Activated CD8-positive, alpha-beta memory T cell treated with anti-CD3 and anti-CD28 coated beads for 1 hour (primary cell): ENCODE measurements around the gene DAD1.
"Not testable (repeated sequence)": the region's sequence is repeated elsewhere in the genome, so short reads cannot be mapped to it uniquely, and the experiment has no call there.

Source experiments
- DNase-seq, 2 donors: peaks; one replicate each; pipeline ENCODE4 v3.0.0-alpha.2; 2020; ENCODE audit warnings: low read depth in 1 of 2; ENCODE audit errors: extremely low read depth in 1 of 2

The DAD1 gene

DNA sequence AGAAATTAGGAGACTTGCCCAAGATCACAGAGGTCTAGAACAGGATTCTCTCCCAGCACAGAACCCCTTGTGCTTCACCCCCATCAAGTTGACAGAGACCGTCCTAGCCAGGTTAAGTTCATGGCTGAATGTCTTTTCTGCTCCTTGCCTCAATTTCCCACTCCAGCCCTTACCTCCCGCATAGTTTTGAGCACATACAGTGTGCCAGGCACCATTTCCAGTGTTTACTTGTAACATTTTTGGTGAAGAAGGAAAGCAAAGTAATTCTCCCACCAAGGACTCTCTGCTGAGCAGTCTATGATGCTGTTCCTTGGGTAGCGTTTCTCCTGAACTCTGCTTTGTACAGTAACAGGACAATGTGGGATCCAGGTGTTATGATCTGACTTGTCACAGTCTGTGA lies 10.3 kb upstream of the DAD1 start:
- no peak for DNase-seq

DNA sequence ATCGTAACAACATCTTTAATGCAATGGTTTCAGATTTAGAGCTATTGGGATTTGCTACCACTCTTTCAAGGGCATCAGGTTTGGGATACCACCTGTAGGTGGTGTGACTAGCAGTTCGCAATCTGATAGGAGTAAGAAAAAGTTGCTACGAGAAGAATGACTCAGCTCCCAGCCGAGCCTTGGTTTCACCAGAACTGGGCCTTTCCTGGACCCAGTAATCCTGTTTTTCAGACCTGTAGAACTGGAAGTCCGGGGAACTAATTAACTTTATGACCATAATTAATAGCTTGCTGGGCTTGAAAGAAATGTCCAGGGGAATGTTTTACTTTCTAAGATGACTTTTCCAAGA lies 9.8 kb upstream of the DAD1 start:
- no peak for DNase-seq

DNA sequence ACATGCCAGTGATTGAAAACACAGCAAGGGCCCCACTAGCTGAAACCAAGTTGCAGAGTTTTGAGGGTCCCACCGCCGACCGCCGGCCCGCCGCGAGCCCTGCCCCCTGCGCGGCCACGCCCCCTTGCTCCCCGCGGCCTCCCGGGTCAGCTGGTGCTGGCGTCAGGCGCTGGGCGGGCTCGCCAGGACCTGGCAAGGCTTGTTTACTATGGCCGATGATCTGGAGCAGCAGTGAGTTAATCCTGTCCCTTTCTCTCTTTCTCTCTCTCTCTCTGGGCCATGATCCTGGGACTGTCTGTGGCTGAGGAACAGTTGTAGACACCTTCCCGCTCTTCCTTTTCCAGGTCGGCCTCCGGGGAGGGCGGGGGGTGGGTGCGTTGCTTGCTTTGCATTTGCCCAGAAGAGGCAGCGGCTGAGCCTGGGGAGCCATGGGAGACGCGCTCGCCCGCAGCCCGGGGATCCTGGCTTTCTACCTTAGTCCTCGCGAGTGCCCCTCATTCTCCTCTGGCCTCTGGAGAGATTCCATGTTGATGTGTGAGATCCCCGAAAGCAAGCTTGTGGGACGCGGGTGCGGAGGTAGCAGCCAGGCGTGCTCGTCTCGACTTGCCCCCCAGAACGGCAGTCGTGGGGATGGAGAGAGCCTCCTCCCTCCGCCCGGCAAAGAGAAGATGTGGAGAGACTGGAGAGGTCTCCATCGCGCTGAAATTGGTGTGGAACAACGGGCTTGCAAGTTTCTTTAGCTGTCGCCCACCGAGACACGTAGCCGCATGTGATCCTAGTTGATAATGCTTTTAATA lies 9.3 kb upstream of the DAD1 start, which contains the start of gene ABHD4:
ABHD4 (plus strand) TSS at position 202 of the 797 bp plus-strand sequence; CDS start at position 209, 7 bp downstream.
- DNase-seq: peak in 1 of 2 donors; percentile 47

DNA sequence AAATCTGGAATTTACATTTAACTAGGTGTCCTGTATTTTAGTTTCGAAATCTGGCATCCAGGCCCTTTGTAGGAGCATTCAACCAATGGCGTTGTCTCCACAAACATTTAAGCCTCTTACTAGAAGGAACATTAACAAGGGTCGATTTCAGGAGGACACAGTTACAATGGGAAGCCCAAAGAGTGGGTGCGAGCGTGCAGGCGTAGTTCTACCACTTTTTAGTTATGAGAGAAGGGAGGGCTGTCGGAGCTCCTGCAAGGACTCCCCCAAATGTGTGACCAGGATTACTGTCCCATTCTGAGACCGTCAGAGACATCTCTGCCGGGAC lies 8.7 kb upstream of the DAD1 start:
- no peak for DNase-seq

DNA sequence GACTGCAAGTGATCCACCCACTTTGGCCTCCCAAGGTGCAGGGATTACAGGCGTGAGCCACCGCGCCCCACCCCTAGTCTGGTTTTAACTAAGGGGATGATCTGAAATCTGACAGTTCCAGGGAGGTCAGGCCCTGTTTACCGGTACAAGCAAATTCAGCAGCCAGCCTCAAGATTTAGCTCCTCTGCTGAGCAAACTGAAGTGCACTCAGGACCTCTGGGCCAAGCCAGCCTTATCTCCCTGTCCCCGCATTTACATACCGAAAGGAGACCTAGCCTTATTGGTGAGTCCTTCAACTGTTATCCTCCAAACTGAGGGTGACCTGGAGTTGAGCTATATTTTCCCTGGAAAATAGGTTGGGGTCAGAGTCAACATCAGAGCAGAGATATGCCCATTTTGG lies 8.2 kb upstream of the DAD1 start:
- DNase-seq: no peak

DNA sequence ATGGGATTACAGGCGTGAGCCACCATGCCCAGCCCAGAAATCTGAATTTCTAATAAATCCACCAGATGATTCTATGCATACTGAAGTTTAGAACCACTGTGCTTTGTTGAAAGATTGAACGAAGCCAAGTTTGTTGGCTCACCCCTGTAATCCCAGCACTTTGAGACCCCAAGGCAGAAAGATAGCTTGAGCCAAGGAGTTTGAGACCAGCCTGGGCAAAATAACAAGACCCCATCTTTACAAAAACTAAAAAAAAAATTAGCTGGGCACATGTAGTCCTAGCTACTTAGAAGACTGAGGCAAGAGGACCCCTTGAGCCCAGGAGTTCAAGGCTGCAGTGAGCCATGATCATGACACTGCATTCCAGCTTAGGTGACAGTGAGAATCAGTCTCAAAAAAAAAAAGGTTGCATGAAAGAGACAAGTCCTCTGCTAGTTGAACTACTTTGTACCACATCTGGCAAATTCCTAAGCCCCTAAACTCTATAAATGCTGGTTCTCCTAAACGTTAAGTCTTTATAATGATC lies 7.4 kb upstream of the DAD1 start:
- DNase-seq: no peak

DNA sequence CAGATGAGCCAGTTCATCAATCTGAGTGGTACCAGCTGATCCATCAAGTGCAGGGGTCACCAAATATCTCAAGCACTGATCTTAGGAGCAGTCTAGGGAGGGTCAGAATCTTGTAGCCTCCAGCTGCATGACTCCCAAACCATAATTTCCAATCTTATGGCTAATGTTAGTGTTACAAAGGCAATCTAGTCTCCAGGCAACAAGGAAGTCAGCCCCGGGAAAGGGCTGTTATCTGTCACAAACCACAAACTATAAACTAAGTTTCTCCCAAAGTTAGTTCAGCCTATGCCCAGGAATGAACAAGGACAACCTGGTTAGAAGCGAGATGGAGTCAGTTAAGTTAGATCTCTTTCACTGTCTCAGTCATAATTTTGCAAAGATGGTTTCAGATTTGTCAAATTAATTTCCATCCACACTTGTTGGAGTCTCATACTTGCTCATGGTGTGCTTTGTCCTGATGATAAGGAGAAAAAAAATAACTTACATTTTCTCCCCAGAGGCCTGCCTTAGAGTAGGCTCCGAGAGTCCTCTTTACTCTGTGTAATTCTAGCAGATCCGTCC lies 5.2 kb upstream of the DAD1 start:
- no peak for DNase-seq

DNA sequence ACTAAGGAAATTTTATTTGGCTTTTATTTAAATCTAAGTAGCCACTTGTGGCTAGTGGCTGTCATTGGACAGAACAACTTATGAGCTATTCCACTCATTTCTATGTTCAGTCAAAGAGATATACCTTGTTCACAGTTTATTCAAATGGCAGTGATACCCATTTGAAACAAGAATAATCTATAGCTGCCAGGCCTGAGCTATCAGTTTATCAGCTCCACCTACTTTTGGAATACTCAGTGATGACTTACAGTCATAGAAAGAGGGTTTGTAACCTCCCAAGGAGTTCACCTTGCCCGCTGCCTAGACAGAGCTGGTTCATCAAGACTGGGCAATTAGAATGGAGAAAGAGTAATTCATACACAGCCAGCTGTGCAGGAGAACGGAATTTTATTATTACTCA lies 4.6 kb upstream of the DAD1 start:
- DNase-seq: no peak

DNA sequence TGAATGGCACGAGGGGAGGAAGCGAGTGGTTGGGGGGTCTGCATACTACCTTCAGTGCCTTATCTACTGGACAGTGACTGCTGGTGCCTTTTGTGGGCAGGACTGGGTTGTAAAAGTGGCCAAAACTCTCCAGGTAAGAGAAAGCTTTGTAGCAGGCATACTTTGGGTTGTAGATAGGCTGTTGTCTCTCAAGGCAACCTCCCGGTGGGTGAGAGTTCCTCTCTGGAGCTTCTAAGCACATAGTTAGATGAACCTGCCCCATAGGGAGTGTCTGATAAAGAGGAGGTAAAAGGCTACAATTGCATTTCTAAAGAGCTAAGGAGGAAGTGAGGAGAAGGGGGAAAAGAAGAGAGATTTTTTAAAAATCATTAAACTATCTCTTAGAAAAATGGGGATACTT lies 4.2 kb upstream of the DAD1 start:
- DNase-seq: no peak

DNA sequence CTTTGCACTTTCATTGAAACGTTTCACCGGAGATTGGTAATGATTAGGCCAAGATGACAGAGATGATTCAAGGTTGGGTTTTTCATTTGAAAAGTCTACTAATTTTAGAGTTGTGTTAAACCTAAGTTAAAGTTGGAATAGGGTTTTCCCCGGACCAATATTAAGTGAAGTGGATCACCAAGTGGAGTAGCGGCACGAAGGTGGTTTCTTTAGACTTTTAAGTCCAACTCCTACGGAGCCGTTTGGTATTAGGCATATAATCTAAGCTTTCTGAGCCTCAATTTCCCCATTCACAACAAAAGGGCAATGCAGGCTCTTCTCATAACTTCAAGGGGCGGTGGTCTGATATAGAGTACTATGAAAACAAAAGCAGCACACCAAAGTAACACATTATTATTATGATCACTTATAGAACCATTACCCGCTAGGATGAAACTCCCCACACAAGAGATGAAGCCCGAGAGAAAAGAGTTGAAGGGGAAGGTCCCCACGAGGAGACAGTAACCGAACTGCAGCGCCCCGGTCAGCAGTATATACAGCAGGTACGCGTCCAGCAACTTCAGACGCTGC lies 413 bp downstream of the DAD1 start:
- no peak for DNase-seq

DNA sequence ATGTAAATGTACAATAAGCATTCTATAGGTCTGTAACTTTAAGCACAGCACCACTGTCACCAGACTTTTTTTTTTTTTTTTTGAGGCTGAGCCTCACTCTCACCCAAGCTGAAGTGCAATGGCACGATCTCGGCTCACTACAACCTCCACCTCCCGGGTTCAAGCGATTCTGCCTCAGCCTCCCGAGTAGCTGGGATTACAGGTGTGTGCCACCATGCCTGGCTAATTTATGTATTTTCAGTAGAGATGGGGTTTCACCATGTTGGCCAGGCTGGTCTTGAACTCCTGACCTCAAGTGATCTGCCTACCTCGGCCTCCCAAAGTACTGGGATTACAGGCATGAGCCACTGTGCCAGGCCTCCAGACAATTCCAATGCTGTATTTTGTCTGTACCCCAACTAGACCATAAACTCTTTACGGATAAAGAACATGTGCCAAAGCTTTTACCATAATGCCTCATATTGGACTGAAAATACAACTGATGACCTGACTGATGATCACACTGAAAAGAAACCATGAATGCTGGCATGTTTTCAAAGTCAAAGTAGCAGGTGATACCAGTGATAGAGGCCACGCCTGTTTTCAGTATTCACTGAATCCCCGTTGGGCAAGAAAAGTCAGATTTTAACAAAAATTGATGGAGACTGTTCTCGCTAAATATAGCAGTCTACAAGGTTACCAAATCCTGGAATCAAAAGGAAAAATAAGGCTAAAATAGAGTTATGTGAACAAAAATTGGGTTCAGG lies 1.2 kb downstream of the DAD1 start:
- DNase-seq: not testable (repeated sequence)

DNA sequence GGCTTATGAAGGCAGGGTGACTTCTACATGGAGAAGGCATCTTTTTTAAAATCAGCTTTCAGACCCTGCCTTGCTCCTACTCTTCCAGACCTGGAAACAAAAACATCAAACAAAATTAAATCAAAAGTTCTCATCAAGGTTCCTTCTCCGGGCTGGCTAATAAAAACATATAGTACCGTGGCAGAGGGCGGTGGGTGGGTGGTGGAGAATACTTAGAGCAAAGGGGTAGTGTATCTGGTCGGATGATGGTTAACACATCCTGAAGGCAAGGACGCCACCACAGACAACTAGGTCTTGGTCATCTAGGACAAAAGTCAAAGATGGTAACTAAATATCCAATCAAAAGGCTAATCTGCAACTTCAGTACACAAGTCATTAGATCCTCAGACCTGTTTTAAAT lies 1.8 kb downstream of the DAD1 start:
- DNase-seq: no peak

DNA sequence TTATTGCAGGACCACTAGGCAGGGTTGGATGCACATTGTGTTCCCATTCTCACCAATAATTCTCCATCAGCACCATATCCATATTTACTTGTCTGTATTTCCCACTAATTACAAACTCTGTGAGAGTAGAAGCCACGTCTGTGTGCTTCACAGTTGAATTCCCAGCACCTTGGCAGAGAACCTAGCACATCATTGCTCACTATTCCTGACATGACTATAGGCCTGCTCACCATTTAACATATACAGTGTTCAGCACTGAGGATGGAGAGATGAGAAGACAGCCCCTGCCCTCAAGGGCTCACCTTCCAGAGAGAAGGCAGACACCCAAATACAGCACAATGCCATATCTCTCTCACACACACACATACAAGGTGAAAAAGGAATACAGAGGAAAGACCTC lies 5.0 kb downstream of the DAD1 start:
- DNase-seq: no peak

DNA sequence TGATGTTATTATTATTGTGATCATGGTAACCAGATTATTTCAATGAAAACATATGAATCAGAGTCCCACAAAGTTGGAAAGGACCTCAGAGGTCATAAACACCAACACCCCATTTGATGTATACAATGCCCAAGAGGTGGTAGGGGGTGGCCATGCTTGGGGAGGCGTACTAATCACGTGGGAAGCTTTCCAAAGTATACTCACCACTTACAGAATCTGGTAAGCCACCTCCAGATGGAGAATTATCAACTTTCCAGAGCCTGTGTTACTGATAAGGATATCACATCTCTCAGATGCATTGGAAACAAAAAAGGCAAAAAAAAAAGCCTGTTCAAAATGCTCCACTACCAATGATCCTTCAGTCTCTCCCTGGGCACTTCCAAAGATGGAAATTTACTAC lies 8.4 kb downstream of the DAD1 start:
- no peak for DNase-seq

DNA sequence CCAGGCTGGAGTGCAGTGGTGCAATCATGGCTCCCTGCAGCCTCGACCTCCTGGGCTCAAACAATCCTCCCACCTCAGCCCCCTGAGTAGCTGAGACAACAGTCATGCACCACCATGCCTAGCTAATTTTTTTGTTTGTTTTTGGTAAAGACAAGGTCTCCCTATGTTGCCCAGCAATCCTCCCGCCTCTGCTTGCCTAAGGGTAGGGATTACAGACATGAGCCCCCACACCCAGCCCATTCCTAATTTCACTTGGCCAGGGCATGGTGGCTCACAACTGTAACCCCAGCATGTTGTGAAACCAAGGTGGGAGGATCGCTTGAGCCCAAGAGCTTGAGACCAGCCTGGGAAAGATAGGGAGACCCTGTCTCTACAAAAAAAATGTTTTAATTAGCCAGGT lies 9.1 kb downstream of the DAD1 start:
- DNase-seq: no peak

DNA sequence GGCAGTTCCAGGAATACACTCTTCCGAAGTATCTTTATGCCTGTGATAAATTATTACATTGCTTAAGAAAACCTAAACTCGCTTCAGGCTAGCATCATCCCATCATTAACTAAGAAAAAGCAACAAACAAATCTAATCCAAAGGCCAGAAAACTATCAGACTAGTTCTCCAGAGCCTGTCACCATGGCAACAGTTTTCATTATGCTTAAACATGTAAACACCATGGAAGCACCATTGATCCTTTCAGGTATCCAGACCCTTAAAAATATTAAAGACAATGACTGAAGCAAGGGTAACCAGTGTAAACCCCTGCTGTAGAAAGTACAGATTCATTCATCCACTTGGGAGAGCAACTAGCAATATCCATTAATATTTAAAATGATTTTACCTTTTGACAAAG lies 9.8 kb downstream of the DAD1 start:
- no peak for DNase-seq

DNA sequence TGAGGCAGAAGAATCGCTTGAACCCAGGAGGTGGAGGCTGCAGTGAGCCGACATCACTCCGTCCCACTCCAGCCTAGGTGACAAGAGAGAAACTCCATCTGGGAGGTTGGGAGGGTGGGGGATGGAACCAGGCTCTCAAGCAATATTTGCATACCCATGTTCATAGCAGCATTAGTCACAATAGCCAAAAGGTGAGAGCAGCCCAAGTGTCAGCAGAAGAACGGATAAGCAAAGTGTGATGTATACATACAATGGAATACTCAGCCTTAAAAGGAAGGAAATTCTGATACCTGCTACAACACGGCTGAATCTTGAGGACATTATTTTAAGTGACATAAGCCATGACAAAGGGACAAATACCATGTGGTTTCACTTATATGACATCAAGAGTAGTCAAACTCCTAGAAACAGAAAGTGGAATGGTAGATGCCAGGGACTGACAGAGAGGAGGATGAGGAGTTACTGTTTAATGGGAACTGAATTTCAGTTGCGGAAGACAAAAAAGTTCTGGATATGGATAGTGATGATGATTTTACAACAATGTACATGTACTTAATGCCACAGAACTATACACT lies 11.6 kb downstream of the DAD1 start:
- DNase-seq: no peak

DNA sequence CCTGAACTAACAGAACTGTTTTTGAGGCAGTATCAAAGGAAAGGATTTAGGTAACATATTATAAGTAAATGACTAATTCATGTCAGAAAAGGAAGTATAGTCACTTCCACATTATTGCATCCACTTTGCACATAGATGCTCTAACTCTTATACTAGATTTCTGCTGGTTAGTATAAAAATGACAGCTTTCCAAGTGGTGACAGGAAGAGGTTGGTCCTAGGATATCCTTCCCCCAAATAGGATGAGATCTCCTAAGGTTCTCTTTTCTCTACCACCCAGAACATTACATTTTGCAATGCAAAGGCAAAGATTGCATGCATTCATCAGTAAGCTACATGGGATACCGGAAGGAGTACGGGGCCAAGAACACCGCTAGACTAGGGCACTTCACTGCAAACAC lies 15.2 kb downstream of the DAD1 start:
- no peak for DNase-seq

DNA sequence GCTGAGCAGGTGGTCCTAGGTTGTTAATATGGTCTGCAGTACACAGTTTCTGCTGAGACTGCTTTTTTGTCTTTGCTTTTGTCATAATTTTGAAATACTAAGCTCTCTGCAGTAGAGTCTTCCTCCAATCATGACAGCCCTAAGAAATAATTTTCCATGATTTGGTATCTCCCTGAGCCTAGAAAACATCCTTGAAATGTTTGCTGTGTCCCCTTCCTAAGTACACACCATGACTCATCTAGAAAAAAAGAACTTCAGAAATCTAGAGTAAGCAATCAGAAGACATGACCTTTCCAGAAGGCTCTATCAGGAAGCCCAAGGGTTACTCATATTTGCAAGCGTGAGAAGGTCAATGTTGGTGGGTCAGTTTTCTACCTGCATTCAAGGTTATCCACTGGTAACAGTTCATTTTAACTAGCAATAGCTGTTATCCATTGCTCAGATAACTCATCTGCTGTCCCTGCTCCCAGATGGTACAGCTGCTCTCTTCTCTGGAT lies 16.4 kb downstream of the DAD1 start:
- DNase-seq: no peak

DNA sequence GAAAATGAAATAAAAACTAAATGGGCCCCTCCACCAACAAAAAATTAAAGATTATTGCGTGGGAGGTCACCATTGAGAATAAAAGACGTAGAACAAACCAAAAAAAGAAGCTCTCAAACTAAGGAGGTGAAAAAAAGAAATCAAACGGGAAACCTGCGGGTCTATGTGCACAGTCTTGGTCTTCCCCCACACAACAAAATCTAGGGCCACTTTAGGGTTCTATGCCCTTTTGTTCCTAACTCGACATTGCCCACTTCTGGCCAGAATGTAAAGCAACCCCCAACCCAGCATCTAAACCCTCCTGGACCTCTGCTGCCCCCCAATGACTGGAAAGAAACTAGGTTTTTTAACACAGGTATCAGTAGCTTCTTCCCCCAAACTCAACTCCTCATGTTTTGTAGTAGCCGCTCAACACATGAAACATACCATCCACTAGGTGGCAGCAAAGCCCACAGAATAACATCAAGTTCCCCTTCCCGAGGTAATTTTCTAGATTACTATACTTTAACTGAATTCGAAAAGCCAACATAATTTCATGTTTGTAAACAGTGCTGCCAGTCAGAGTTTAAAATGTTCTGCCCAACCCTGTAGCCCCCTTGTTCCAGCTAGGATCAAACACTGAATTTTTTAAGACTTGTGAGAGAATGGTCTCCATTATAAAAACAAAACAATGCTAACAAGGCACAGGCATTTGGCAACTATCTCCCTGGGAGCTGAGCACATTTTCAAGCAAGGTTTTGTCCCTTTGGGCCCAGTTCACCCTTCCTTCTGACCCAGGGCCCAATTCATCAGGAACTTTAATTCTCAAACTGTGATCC lies 18.7 kb downstream of the DAD1 start:
- DNase-seq: peak; percentile 54 to 75
